Choroid plexus epithelial cell (primary cell): Measurements from ENCODE around the gene FASTK.

ENCODE experiments used
- DNase-seq: peaks from one replicate; pipeline ENCODE4 v3.0.0-alpha.2; 2010; ENCODE audit warnings: low read depth
- H3K4me3 ChIP-seq: 2 replicates; pipeline ENCODE4 v1.5.1; 2011; ENCODE audit warnings: low read depth, mild to moderate bottlenecking, control low read depth, low read length, moderate library complexity
- TF ChIP-seq, protein P1 (sequence below): conservative IDR thresholded peaks from 2 replicates; pipeline ENCODE4 v1.5.1; 2011; ENCODE audit warnings: low read depth, mild to moderate bottlenecking, control low read depth, inconsistent platforms, low read length, moderate library complexity

Gene FASTK

DNA sequence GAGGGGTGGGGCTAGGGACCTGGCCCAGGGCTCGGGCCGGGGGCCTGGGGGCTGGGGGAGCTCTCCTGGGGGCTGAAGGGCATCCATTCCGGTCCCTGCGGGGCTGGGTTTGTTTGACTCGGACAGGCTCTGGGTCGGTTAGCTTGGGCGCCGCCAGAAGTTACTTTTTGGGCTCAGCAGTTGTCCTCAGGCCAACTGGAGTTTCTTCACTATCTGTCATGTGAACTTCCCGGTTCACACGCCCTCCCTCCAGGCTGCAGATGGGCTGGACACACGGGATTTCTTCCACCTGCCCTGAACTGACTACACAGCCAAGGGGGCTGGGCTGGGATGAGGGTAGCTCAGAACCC, 17.4 kb downstream of the FASTK start:
- peak; percentile 80 for DNase-seq
- TF ChIP-seq, protein P1, sequence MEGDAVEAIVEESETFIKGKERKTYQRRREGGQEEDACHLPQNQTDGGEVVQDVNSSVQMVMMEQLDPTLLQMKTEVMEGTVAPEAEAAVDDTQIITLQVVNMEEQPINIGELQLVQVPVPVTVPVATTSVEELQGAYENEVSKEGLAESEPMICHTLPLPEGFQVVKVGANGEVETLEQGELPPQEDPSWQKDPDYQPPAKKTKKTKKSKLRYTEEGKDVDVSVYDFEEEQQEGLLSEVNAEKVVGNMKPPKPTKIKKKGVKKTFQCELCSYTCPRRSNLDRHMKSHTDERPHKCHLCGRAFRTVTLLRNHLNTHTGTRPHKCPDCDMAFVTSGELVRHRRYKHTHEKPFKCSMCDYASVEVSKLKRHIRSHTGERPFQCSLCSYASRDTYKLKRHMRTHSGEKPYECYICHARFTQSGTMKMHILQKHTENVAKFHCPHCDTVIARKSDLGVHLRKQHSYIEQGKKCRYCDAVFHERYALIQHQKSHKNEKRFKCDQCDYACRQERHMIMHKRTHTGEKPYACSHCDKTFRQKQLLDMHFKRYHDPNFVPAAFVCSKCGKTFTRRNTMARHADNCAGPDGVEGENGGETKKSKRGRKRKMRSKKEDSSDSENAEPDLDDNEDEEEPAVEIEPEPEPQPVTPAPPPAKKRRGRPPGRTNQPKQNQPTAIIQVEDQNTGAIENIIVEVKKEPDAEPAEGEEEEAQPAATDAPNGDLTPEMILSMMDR = no peak
- H3K4me3 ChIP-seq = peak overlapping the region; percentile 28

DNA sequence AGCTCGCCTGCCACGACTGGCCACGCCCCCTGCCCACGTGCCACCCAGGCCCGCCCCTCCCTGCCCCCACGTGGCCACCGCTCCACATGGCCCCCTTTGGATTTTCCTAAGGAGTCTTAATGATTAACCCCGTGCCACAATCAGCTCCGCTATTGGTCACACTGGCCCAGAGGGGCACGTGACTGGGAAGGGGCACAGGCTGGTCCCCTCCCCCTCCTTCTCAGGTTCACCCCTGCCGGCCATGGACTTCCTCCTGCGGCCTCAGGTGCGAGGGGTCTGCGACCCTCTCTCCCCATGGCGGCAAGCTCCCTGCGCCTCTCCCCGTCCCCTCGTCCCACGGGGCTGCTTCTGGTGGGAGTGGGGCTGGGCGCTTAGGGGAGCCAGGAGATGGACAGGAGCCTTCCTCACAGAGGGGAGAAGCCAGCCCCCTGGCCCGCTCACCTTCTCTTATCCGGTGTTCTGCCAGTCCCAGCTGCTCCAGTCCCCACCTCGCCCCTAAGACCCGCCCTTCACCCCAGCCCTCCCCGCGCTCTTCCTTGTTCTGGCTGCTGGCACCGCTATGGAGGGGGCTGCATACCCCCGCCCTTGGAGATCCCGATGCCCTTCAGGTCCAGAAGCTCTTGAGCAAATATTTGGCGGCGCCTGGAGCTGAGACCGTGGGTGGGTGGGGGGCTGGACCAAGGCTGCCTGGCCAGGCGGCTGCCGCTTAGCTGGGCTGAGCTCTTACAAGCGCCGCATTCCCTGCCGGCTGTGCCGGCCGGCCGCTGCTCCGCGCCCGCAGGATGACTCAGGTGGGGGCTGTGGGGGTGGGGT, 18.0 kb downstream of the FASTK start:
- peak overlapping the region; percentile 40 for H3K4me3 ChIP-seq
- peak; percentile 80 for DNase-seq
- TF ChIP-seq, protein P1 = no peak

DNA sequence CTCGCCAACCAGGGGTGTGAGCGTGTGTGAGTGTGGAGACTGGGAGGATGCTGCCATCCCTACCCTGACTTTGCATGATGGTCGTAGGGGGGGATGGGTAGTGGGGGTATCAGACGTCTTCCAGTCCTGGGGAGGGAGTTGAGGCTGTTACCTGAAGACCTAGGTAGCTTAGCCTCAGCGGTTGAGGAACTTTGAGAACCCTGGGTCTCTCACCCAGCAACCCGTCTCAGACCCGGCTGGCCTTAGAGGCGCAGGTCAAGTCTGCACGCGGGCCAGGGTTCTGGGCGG, 18.6 kb downstream of the FASTK start:
- H3K4me3 ChIP-seq = peak overlapping the region; percentile 77
- TF ChIP-seq, protein P1 = no peak
- DNase-seq = no peak

DNA sequence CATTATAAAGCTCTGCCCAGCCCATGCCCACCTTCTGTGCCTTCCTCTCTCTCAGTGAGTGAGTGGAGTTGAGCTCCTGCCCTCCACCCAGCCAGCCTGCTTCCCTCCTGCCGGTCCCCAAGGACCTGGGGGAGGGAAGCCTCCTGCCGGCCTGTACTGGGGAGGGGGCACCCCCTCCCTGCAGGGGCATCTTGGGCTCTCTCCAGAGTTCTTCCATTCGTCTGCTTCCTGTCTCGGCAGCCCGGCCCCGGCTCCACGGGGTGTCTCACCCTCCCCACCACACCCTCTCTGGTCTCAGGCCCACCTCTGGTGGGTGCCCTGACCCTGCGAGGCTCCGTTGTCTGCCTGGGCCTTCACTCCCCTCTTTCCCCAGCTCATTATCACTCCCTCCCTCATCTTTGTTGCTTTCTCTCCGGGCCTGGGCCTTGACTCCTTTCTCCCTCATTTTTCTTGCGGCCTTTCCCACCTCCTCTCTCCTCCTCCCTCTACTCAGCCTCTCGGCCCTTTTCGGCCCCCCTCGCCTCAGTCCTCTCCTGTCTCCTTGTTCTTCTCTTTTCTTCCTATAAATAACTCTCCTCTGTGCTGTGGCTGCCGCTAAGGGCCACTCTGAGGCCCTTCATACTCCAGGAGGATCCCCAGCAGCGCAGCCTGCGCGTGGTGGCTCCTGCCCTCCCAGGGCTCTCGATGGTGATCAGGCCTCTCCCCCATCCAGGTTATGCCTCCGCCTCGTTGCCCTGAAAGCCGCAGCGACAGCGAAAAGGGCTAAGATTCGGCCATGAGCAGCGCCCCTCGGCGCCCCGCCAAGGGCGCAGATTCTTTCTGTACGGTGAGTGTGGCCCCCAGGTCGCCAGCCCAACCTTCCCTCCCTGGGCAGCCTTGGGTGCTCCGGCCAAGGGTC, 19.1 kb downstream of the FASTK start:
- TF ChIP-seq, protein P1 = no peak
- peak; percentile 52 for DNase-seq
- peak overlapping the region; percentile 77 for H3K4me3 ChIP-seq

DNA sequence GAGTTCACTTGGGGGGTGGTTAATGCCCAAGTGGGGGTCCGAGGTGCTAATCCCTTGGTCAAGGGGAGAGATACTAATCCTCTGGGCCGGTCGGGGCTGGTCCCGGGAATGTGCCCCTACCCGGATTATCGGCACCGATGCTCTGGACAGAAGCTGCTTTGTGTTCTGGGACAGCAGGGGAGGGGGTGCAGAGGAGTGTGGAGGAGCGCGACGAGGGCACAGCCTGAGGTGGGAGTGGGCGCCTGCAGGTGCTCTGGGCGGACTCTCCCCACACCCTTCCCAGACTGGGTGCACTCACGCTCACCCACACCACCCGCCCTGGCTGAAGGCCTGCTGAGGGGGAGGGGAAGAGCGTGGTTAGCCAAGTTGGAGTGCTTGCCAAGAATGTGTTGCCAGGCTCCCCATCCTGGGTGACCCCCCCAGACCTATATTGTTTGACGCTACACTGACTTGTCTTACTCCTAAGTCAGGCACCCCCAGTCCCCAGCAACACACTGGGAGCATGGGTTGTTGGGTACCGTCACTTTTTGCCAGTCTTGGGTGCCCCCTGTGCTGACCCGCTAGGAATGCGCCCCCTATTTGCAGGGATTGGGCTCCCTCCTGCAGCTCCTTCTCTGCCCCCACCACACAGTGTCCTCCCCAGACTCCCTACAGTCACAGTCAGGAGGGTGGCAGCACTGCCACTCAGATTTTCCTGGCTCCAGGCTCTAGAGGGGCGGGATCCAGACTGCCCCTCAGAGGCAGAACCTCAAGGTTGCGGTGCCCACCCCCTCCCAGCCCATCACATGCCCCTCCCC, 20.0 kb downstream of the FASTK start:
- peak overlapping the region; percentile 77 for H3K4me3 ChIP-seq
- TF ChIP-seq, protein P1 = peak; percentile 29
- DNase-seq = peak; percentile 44

DNA sequence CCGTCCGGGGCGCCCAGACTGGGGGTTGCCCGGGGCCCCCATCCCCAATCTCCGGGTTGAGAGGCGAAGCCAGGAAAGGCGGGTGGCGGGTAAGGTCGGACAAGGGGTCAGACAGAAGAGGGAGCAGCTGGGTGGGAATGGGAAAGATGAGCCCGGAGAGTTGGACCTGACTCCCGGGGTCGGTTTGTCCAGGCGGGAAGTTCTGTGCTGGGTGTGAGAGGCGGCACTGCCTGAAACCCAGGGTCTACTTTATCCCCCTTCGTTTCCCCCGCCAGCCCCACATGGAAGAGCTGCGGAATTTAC, 20.5 kb downstream of the FASTK start:
- no peak for DNase-seq

More for the DNA sequence above, 20.5 kb downstream of the FASTK start:
- TF ChIP-seq, protein P1 = no peak
- H3K4me3 ChIP-seq = peak overlapping the region; percentile 77
